DMS53 (cell line): ENCODE results near the gene MLLT10.

ENCODE experiments used
- DNase-seq: peaks from one replicate; lab custom pipeline; 2025; lab: John Stamatoyannopoulos, UW

Gene MLLT10

DNA sequence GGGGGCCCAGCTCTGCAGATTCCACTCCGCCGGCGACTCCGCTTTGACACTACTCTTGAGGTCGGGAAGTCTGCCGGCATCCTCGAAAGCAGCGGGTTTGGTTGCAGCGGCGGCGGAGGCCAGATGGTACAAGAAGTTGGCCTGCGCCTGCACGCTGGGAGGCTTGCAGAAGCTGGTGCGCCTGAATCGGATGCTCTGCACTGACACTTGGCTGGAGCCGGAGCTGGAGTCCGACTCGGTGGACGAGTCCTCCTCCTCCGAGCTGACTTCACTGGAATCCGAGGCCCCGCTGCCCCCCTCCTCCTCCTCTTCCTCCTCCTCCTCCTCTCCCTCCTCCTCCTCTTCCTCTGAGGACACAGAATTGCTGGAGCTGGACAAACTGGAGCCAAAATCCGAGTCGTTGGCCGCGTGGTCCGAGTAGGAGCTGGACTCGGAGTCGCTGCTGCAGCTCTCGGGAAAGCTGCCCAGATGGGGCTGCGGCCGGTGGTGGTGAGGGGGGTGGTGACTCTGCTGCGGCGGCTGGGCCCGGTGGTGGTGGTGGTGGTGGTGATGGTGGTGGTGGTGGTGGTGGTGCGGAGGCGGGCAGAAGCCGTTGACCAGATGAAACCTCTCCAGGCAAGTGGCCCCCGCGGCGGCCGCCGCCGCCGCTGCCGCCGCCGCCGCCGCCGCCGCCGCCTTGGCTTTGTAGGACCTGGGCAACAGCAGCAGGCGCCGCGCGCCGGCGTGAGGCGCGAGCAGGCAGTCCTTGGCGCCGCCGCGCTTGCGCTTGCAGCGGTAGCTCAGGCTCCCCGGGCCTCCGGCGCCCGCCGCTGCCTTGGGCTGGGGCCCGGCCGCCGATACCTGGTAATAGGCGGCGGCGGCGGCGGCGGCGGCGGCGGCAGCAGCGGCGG lies 17.5 kb upstream of the MLLT10 start:
- DNase-seq = peak; percentile 92

GRCh38 chr10:21517134-21518031 lies 16.6 kb upstream of the MLLT10 start:
- DNase-seq = peak; percentile 80

GRCh38 chr10:21518149-21518640 lies 15.8 kb upstream of the MLLT10 start:
- DNase-seq = peak; percentile 76

GRCh38 chr10:21518641-21519396 lies 15.2 kb upstream of the MLLT10 start:
- peak; percentile 73 for DNase-seq

- DNase-seq = peak; percentile 58
These were observed 14.6 kb upstream of the MLLT10 start for GRCh38 chr10:21519397-21519933.

DNA sequence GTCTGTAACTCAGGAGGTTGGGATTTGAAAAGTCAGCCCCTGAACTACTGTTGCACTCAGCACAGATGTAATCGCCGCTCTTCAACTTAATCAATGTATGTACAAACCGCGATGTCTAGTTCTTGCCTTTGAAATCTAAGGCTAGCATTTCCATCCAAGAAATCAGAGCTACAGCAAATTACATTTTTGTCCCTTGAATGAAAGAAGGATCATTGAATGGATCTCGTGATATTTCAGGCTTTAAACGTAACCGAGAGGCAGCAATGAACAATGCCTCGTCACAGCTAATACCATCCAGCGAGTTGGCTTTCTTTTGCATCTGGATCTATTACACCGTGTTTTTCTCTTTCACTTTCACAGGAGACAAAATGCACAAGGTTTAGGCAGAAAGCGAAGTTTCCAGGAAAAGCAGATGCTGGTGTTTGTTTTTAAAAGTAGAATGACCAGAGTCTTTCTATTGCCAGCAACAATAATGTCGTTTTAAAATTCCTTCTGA lies 14.0 kb upstream of the MLLT10 start:
- DNase-seq = peak; percentile 82

DNA sequence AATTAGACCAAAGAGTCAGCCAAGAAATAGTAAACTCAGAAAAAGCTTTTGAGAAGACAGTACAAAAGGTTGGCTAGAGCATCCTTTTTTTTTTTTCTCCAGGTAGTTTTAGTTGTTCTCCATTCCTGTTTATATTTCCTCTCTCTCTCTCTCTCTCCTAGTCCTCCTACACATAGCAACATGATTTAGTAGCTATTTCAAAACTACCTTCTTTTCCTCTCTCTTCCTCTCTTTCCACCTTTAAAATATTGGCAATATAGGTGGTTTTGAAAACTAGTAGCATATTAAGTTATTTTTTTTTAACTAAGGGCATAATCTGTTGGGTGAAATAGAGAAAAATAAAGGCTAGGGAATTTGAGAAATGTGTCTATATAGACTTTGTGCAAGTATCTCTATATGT lies 13.5 kb upstream of the MLLT10 start:
- peak; percentile 58 for DNase-seq

DNA sequence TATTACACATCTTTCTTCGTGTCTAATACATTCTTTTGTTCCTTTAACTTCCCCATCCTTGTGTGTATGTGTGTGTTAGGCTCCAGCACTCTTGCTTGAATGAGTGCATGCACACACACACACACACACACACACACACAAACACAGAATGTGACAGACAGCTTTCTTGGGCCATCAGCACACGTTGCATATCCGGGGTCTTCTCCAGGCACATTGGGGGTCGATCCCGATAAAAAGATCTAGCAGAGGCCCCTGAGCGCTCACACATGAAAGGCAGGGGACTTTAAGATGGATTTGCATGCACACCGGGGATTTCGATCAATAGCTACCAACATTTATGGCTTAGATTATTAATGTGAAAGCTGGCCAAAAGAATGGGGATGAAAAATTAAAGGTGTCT lies 13.1 kb upstream of the MLLT10 start:
- DNase-seq = no peak

GRCh38 chr10:21521751-21522533 lies 12.1 kb upstream of the MLLT10 start:
- DNase-seq = no peak

DNA sequence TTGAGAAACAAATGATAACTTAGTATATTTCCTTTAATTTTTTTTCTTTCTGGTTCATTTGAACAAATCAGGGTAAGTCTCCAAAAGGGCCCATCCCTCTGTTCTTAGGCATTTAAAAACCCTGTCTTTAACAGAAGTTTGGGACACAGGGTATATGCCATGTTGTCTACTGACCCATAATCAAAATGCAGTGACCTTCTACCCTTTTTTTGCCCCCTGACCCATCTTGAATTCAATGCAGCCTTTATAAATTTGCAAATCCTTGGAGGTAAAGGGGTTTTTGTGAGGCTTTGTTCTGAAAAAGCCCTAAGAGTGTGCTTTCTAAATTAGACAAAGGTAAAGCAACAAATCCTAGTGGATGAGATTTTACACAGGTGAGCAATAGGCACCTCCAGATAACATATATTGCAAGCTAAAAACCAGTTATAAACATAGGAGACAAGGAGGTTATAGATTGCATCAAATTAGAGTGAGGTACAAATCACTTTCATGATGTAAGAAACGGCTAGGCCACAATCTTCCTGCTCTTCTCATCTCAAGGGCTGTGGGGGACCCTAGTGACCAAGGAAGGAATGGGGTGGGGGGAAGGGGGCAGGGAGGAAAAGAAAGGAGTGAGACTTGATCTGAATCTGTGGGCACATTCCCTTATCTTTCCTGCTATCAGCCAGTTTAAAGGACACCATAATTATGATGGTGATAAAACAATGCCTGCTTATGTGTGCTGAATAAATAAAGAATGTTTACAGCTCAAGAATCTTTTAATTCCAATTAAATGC lies 11.2 kb upstream of the MLLT10 start:
- no peak for DNase-seq

- DNase-seq = peak; percentile 25
These were observed 10.4 kb upstream of the MLLT10 start for GRCh38 chr10:21523557-21524008.

DNA sequence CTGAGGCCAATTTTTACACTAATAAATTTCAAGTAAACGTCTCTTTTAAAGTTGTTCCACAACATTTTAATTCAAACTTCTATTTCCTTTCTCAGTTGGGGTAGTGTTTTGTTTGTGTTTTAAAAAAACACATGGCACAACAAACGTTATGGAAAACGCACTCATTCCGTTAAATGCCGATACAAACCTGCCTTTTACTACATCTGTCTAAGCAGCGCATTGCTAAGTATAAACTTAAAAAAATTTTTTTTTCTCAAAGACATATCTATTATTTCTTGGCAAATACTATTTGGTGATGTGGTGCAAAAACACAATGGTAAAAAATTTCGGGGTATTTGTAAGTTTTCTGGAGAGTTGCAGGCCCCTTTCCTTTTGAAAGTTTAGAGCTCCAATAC lies 9.9 kb upstream of the MLLT10 start:
- peak; percentile 40 for DNase-seq

GRCh38 chr10:21524526-21525366 lies 9.3 kb upstream of the MLLT10 start:
- peak; percentile 77 for DNase-seq

- DNase-seq = peak; percentile 98
These were observed 8.5 kb upstream of the MLLT10 start, which contains the start of gene SKIDA1 for GRCh38 chr10:21525367-21526187. SKIDA1 (minus strand) TSS chr10:21525682; CDS start chr10:21517822, 7,860 bp downstream.

DNA sequence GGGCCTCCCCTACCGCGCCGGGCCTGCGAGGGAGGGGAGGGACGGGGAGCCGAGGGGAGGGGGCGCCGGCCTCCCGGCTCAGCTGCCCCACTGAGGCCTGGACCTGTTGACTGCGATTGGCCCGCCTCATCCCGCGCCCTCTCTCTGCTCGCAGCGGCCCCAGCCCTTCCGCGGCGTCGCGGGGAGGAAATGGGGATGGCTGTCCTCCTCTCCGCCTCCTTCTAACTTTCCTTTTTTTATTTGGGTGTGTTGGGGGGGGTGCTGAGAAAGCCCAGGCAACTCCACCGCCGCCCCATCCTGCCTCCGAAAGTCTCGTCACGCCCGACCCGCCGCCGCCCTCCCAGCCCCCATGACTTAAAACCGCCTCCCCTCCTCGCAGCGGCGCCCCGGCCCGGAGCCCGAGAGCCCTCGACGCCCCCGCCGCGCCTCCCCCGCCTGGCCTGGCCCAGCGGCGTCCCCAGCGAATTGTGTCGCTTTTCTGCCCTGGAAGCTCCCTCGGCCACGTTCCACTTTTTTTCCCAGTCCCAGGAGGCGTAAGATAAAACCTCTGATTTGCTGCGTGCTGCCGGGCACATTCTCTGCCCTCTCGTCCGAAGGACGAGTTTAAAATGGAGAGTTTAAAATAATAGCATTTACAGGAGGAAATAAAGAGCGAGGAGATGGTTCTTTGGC lies 7.7 kb upstream of the MLLT10 start:
- DNase-seq = peak; percentile 95

DNA sequence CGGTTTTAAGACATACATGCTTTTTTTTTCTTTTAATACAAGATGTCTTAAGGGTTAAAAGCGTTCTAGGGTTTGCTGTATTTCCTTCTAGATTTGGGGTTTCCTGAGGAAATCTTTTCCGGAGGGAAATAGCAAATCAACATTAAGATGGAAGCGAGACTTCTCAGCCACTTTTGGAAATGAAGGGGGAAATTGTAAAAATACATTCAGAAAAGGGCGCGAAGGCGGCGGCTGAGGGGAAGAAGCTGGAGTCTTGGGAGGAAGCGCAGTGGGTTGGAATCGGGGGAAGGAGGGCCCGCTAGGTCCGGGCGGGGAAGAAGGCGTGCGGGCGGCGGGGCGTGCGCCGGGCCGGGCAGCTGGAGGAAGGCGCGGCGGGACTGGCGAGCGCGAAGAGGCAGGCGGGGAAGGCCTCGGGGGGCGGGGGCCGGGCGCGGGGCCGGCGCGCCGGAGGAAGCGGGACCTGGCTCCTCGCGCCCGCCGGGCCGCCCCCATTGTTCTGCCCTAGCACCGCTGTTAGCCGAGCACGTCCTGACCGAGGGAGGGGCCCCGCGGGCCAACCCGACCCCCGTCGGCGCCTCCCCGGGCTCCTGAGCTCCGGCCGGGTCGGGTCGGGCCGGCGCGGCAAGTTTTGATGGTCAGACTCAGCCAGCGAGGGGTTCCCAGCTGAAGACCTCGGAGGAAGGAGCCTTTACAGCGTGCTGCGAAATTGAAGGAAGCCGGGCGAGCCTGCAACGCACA lies 7.0 kb upstream of the MLLT10 start:
- DNase-seq = peak; percentile 87
